H7 (cell line): ENCODE data around the gene JMJD6. TPM values are rescaled to one million over a fixed set of nuclear protein-coding genes. Genes with fewer than 3 reads are reported as not detected.
"Not testable (repeated sequence)": the region's sequence is repeated elsewhere in the genome, so short reads cannot be mapped to it uniquely, and the experiment has no call there.

ENCODE experiments used
- DNase-seq: peaks from one replicate; pipeline ENCODE4 v3.0.0; 2012
- H3K27me3 ChIP-seq: 2 replicates; pipeline ENCODE4 v1.6.0; 2011; ENCODE audit warnings: mild to moderate bottlenecking, low read length; ENCODE audit not compliant: control insufficient read depth, insufficient read depth
- H3K36me3 ChIP-seq: replicated peaks from 2 replicates; pipeline ENCODE4 v1.5.1; 2011; ENCODE audit warnings: low read length; ENCODE audit not compliant: control insufficient read depth, insufficient read depth
- H3K4me3 ChIP-seq: 2 replicates; pipeline ENCODE4 v1.5.1; 2011; ENCODE audit warnings: low read depth, mild to moderate bottlenecking, control low read depth, low read length, moderate library complexity; ENCODE audit not compliant: insufficient read depth
- total RNA-seq: library from RNA; depleted of rRNA; stranded (reverse); fragments of >200 nt; shearing (Covaris generic); gene quantifications from 2 replicates; pipeline ENCODE4 v1.2.3, GENCODE V29; 2014

JMJD6 gene
- total RNA-seq, 1 experiment from 2014 or later, result 16.8 TPM

- H3K4me3 ChIP-seq, H3K27me3 ChIP-seq, DNase-seq: not testable (repeated sequence)
- peaks cover 33% of the 10 kb centered on the region for H3K36me3 ChIP-seq
Observed at GRCh38 chr17:76731800-76732733, 5.7 kb upstream of the JMJD6 start.

- Histone ChIP-seq H3K36me3 (peaks cover 11% of the 10 kb centered on the region), H3K4me3 (peak overlapping the region; percentile 96; the same call in 1 of the 2 replicates), H3K27me3 (no peaks in the 10 kb centered on the region)
- no peak for DNase-seq
Observed at GRCh38 chr17:76727745-76728456, 1.5 kb upstream of the JMJD6 start.

- Histone ChIP-seq H3K4me3 (peak within 1 kb of the TSS; percentile 96), H3K27me3 (no peaks in the 10 kb centered on the region), H3K36me3 (peaks cover 10% of the 10 kb centered on the region)
- DNase-seq, result peak; percentile 88
Observed at GRCh38 chr17:76726776-76727718, 641 bp upstream of the JMJD6 start, which contains the start of gene METTL23. Gene METTL23 (plus strand): TSS chr17:76726839. CDS start chr17:76729711, 2,872 bp downstream.

- Histone ChIP-seq H3K4me3 (peak overlapping the region; percentile 96), H3K36me3 (peaks cover 13% of the 10 kb centered on the region), H3K27me3 (no peaks in the 10 kb centered on the region)
- no peak for DNase-seq
Observed at GRCh38 chr17:76725580-76726230, 701 bp downstream of the JMJD6 start.

GRCh38 chr17:76723812-76724211 is 2.6 kb downstream of the JMJD6 start:
- Histone ChIP-seq H3K4me3 (no peak overlapping the region), H3K36me3 (peaks cover 21% of the 10 kb centered on the region), H3K27me3 (no peaks in the 10 kb centered on the region)
- no peak for DNase-seq

GRCh38 chr17:76722977-76723376 is 3.4 kb downstream of the JMJD6 start:
- H3K36me3 ChIP-seq, result peaks cover 29% of the 10 kb centered on the region
- H3K4me3 ChIP-seq, H3K27me3 ChIP-seq, DNase-seq: not testable (repeated sequence)

- H3K4me3 ChIP-seq, result no peak overlapping the region
- H3K27me3 ChIP-seq, result no peaks in the 10 kb centered on the region
- peaks cover 29% of the 10 kb centered on the region for H3K36me3 ChIP-seq
- DNase-seq, result no peak
Observed at GRCh38 chr17:76722279-76722678, 4.1 kb downstream of the JMJD6 start.

GRCh38 chr17:76721463-76721862 is 4.9 kb downstream of the JMJD6 start:
- Histone ChIP-seq H3K4me3 (no peak overlapping the region), H3K36me3 (peaks cover 29% of the 10 kb centered on the region), H3K27me3 (no peaks in the 10 kb centered on the region)
- no peak for DNase-seq

GRCh38 chr17:76720941-76721340 is 5.5 kb downstream of the JMJD6 start:
- H3K36me3 ChIP-seq, result peaks cover 34% of the 10 kb centered on the region

GRCh38 chr17:76720211-76720610 is 6.2 kb downstream of the JMJD6 start:
- Histone ChIP-seq H3K27me3 (no peaks in the 10 kb centered on the region), H3K4me3 (no peak overlapping the region), H3K36me3 (peaks cover 34% of the 10 kb centered on the region)
- no peak for DNase-seq

More at GRCh38 chr17:76720941-76721340, 5.5 kb downstream of the JMJD6 start:
- Histone ChIP-seq H3K27me3 (no peaks in the 10 kb centered on the region), H3K4me3 (no peak overlapping the region)
- no peak for DNase-seq

- Histone ChIP-seq H3K36me3 (peaks cover 30% of the 10 kb centered on the region), H3K4me3 (no peak overlapping the region), H3K27me3 (no peaks in the 10 kb centered on the region)
- no peak for DNase-seq
Observed at GRCh38 chr17:76718516-76718915, 7.9 kb downstream of the JMJD6 start.

GRCh38 chr17:76716839-76717215 is 9.6 kb downstream of the JMJD6 start:
- Histone ChIP-seq H3K36me3 (peaks cover 26% of the 10 kb centered on the region), H3K27me3 (no peaks in the 10 kb centered on the region), H3K4me3 (no peak overlapping the region)
- DNase-seq, result no peak

GRCh38 chr17:76716146-76716838 is 10.1 kb downstream of the JMJD6 start:
- no peak overlapping the region for H3K4me3 ChIP-seq
- H3K36me3 ChIP-seq, result peaks cover 25% of the 10 kb centered on the region
- no peak for DNase-seq
- H3K27me3 ChIP-seq, result no peaks in the 10 kb centered on the region
